ENCODE results near the gene WNT11. TPM values are rescaled to one million over a fixed set of nuclear protein-coding genes. Genes with fewer than 3 reads are reported as not detected.

WNT11 gene
- total and polyA plus RNA-seq, 2 of the 13 experiments (the other 11 are each of a cell fraction or from before 2014, with no cell fraction given): 0.34 to 0.66 TPM

GRCh38 chr11:76242004-76242779 lies 35.9 kb upstream of the WNT11 start:
- CTCF ChIA-PET (ENCODE audit: low intra/inter-chr PET ratio, low total read pairs): no interaction called here
- FAIRE-seq: no peak
- Histone ChIP-seq H2AFZ (ENCODE audit: low read length) (no peak overlapping the region), H3K79me2 (ENCODE audit: insufficient read depth, low read length) (no peaks in the 10 kb centered on the region), H3K4me1 (ENCODE audit: insufficient read depth, low read length) (peaks cover 37% of the 10 kb centered on the region), H3K4me2 (ENCODE audit: low read depth, low read length) (no peak overlapping the region), H3K27me3 (ENCODE audit: control insufficient read depth in 1 of 2, insufficient read depth in 2 of 2, low read length in 2 of 2) (peaks cover 3 to 22% of the 10 kb centered on the region in 2 experiments; a peak in 3 of 5 replicates), H3K4me3 (replicated peaks in 1 of 3; ENCODE audit: insufficient read depth in 1 of 3, low read depth in 2 of 3, low read length in 3 of 3) (no peak overlapping the region), H3K9me3 (ENCODE audit: low read length) (no peaks in the 10 kb centered on the region), H4K20me1 (ENCODE audit: insufficient read depth, low read length) (no peaks in the 10 kb centered on the region), H3K9ac (ENCODE audit: insufficient read depth, low read depth, low read length) (no peak overlapping the region), H3K36me3 (replicated peaks in 1 of 2; ENCODE audit: control insufficient read depth in 1 of 2, insufficient read depth in 2 of 2, low read length in 2 of 2) (no peaks in the 10 kb centered on the region), H3K27ac (ENCODE audit: extremely low read length, insufficient read depth, low read length) (no peak overlapping the region)
- BruUV-seq (replicated peaks): no TSS peak
- TF ChIP-seq THAP8 (CRISPR knock-in tag; IDR thresholded peaks at IDR 0.05; ENCODE audit: borderline replicate concordance): no peak
- TF ChIP-seq TERF1 (CRISPR knock-in tag; IDR thresholded peaks at IDR 0.05): no peak
- no peak for TF ChIP-seq ZNF20 (CRISPR knock-in tag; IDR thresholded peaks at IDR 0.05)
- TF ChIP-seq NR1H2 (CRISPR knock-in tag; IDR thresholded peaks at IDR 0.05; ENCODE audit: borderline replicate concordance, low read depth): no peak
- TF ChIP-seq ZNF639 (CRISPR knock-in tag; conservative IDR thresholded peaks at IDR 0.05): no peak
- in situ Hi-C loops (cut with HindIII; ENCODE audit: extremely low pct_ligation_motif_present, low pct_unique_long_range_greater_than_20kb): no loop called here
- POLR2A ChIA-PET: no interaction called here
- intact Hi-C loops (cut with micrococcal nuclease; ENCODE audit: unreplicated experiment): no loop called here
- WGBS (ENCODE audit: low lambda C conversion rate): 52% methylated on average over 9 of the region's 12 CpGs
- no peak for ATAC-seq
- no peak for DNase-seq (ENCODE audit: low spot score)
